Fibroblast of skin of abdomen (primary cell): Measurements from ENCODE around the gene ZNF740.

Experiments
- DNase-seq: peaks from one replicate; pipeline ENCODE4 v3.0.0-alpha.2; 2013

The ZNF740 gene

DNA sequence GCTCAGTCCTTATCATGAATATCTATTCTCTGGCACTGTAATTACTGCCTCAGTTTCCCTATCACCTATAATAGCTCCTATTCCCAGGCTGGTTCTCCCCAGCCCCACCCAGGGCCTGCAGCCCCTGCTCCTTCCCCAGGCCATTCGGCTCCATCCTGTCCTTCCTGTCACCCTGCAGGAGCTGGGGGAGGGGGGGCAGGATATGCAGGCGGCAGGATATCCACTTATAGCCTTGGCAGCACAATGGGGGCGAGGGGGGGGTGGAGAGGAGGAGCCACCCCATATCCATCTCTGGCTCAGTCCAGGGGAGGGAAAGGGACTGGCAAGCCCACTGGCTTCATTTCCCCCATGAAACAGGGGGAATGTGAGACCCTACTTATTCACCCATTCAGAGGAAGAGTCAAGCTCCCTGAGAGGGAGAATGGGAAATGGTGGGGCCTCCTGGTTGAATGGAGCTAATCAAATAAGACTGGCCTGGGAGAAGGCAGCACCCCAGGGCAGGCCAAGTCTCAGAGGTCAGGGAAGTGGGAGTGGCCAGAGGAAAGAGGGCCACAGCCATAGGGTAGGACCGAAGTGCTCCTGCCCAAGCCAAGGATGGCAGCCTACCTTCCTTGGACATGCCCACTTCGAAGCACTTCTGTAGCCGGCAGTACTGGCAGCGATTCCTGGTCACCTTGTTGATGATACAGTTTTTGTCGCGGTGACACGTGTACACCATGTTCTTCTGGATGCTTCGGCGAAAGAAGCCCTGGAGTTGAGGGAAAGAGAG lies 34.3 kb downstream of the ZNF740 start:
- DNase-seq = no peak

DNA sequence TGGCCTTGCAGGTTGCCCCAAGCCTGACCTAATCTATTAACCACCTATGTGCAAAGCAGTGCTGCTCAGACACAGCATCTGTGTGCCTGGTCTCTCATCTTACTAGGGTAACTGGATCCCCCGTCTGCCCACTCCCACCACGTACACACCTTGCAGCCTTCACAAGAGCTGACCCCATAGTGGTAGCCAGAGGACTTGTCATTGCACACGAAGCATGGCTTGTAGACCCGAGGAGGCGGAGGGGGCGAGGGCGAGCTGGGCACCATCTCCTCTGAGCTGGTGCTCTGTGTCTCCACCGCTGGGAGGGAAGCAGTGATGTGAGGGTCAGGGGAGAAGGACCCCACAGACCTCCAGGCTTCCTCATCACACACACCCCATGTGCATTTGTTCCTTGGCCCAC lies 35.0 kb downstream of the ZNF740 start:
- no peak for DNase-seq

DNA sequence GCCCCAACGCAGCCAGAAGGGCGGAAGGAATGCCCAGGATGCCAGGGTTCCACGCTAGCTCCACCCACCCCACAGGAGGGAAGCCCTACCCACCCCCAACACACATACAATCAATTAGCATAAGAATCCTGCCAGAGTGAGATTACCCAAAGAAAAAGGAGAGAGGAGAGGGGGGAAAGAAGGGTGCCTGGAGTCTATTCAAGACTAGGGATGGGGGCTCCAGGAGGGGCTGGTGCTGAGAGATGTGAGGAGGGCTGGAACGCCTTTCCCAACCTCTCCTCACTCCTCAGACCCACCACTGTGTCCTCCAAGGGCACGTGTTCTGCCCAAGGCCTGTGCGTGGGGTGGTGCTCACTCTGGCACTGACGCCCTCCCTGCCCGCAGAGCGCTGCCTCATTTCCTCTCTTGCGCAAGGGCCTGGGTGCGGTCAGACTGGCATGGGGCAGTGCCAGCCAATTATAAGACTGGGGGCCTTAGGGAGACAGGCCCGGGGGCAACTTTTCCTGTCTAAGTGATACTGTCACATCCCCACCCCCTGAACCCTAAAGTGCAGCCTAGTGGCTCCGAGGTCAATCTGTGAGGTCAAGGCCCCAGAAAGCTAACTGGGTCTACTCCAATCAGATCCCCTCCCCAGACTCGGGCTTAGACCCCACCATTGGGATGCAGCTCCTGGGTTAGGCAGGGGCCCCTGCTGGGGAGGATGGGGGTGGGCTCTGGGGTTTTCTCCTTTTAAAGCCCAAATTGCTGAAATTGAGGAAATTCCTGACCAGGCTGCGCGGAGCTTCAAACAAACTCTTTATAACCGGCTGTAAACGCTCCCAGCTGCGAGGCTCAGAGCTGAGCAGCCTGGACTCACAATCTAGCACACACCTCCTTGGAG lies 36.8 kb downstream of the ZNF740 start:
- DNase-seq = no peak

DNA sequence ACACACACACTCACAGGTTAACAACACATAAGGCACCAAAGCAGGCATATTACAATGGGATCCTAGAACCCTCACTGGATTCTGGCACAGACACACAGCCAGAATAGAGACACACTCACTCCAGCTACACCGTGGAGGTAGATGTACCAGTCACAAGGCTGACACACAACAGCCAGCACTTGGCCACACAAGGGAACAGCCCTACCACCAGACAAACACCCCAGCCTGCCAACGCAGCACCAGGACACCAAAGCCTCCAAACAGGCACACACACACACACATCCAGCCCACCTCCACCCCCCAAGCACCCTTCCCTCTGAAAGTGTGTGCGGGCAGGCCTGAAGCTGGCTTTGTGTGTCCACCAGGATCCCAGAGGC lies 37.4 kb downstream of the ZNF740 start:
- DNase-seq = no peak

DNA sequence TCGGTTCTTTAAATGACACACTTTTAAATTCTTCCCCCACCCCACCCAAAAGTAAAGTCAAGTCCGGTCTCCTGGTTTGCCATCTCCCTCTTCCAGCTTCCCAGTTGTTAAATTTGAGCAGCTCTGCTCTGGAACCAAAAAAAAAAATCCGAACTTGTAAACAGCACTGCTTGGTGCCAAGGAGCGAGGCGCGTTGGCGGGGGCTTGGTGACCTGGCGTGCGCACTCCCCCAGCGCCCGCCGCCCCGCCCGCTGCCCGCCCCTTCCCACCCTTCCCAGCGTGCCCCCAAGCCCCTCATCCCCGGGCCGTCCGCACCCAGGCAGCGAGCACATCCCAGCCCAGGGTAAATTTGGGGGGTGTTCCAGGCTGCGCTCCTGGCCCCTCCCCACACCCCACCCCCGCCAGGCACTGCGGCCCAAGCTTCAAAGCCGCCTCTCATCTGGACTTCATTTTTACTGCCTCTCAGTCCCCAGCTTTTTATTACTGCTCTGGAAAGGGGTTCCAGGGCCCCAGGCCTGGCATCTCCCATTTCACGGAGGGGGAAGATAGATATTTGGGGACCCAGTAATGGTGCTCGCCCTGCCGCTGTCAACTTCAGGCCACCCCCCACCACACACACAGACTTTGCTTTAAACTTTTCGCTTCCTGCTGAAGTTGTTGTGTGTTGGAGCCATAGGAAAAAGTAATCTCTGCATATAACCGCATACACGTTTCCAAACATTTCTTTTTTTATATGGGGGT lies 38.2 kb downstream of the ZNF740 start:
- DNase-seq = no peak

DNA sequence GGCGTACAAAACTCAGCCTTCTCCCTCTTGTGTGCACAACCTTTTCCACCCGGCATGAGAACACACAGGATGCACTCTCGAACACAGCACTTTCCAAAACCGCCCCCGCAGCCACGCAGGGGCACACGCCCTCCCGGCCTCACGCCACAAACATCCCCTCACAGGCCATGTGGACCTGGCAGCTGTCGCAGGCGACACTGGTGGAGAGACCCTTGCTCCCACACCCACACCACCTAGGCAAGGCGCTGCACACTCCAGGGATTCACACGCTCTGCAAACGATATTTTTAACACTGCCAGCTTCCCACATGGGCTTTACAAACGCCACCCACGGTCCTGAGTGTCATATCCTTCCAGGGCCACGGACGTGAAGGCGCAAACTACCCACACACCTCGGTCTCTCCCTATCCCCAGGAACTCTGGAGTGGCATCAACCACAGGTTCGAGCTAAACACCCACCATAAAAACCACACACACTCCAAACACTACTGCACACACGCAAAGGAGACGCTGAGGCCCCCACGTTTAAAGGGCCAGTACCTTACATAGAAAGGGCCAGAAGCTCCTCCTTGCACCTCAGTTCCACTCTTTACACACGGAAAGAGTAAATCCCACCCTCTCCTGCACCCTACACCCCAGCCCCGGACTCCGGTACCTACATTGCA lies 38.9 kb downstream of the ZNF740 start:
- no peak for DNase-seq

DNA sequence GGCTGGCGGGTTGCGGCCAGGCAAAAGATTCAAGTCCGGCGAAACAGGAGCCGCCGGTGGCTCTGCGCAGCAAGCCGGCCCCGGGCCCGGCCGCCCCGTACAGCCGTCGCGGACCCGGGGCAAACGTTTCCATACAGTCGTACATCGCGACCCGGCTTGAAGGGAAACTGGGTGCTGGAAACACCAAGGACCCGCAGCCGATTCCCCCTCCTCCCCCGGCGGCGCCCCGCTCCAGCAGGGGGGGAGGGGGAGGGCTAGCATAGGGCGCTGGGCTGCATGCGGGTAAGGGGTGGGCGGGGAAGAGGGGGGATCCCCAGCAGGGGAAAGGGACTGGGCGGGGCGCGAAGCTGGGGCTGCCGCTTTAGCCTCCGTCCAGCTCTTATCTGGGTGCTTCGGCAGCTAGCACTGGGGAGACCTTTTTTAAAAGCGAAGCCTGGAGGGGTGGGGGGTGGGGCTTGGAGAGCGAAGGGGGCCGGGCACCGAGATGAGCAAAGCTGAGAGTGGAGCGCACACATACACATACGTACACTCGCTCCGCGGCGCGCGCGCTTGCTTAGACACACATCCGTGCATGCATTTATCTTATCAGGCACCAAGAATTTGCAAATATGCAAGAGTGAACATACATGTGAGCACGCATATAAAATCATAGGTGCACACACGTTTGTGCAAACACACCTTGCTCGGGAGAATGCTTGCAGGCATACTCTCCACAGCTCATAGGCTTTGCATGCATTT lies 39.6 kb downstream of the ZNF740 start:
- DNase-seq = peak; percentile 77

DNA sequence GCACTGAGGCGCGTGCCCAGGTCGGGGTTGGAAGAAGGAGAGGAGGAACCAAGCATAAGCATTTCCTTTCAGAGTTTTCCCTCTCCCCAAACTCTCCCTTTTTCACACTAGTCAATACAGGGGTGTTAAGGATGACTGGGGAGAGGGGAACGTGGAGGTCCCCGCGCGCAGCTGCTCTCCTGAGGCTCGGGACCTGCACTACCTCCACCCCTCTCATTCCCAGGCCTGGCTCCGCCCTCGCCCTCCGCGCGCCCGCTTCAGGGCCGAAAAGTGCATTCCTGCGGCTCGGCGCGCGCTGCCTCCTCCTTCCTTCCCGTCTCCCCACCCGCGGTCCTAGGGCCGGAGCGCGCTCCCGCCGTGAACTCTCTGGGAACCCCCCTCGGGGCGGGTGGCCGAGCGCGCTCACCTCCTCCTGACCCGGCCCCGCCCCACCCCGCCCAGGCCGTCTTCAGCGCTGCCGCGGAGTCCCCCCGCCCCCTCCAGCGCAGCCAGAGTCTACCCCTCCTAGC lies 40.2 kb downstream of the ZNF740 start:
- peak; percentile 96 for DNase-seq

DNA sequence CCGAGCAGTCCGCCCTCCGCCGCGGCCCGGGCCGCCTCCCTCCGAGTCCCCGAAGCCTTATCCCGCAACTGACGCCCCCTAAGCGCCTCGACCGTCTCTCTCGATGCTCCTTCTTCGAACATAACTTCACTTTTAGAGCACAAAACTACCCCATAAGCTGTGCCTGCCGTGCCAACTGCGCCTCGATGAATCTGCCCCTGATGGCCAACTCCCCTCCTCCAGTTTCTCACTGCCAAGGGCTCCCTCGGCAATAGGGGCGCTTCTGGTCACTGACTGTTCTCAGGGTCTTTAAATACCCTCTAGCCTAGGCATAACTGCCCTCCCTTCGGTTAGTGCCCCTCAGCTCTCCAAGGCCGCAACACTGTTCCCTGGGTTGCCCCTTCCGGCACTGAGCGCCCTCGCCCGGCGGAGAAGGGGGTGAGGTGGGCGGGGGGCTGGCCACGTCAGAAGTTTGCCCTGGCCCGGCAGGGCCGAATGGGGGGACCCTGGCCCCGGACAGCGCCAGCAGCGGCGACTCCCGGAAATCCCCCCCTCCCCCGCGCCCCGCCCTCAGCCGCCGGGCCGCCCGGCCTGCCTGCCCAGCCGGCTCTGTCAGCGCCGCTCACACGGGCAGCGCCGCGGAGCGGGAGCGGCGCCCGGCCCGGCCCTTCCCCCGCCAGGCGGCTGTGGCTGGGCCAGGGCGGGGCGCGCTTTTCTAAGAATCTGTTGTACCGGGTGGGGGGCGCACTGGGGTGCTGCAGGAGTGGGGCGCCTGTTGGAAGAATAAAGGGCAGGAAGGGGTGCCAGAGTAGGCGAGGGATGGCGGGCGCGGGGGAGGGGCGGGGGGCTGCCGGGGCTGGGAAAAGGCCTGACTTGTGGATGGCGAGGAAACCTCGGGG lies 40.9 kb downstream of the ZNF740 start:
- peak; percentile 68 for DNase-seq

DNA sequence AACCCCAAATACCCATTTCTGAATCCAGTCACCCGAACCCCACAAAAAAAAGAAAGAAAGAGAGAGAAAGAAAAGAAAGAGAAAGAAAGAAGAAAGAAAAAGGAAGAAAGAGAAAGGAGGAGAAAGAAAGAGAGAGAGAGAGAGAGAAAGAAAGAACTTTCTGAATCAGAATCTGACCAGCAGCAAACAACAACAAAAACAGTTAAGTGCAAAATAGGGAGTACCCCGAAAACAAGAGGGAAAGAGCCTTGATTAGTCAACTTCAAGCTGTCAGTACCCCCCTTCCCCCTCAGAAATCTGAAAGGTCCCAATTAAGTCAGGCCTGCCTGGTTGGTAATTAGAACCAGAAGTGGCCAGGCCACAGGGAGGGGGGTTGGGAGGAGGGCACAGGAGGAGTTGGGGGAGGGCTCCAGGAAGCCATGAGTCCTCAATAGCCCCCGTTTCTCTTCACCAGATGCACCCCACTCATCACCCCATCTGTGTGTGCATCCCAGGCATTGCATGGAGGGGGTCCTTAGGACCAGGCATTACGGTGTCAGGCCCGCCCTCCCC lies 41.7 kb downstream of the ZNF740 start:
- peak; percentile 84 for DNase-seq

DNA sequence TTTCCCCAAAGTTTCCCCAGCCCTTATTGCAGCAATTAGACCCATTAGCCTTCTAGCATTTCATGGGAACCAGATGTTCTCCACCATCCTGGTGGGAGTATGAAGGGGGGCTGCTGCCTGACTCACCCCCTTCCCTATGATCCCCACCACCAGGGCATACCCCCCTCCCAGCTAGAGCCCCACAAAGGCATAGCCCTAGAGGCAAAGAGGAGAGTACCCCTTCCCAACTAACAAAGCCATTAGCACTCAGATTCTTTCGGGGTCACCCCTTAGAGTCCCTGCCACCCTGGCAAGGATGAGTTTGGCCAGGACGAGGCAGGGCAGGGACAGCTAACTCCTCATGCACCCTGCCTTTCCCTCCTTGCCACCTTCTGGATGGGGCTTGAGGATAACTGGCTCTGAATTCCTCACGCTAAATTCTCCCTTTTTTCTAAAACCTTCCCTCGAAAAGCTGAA lies 42.3 kb downstream of the ZNF740 start:
- no peak for DNase-seq

DNA sequence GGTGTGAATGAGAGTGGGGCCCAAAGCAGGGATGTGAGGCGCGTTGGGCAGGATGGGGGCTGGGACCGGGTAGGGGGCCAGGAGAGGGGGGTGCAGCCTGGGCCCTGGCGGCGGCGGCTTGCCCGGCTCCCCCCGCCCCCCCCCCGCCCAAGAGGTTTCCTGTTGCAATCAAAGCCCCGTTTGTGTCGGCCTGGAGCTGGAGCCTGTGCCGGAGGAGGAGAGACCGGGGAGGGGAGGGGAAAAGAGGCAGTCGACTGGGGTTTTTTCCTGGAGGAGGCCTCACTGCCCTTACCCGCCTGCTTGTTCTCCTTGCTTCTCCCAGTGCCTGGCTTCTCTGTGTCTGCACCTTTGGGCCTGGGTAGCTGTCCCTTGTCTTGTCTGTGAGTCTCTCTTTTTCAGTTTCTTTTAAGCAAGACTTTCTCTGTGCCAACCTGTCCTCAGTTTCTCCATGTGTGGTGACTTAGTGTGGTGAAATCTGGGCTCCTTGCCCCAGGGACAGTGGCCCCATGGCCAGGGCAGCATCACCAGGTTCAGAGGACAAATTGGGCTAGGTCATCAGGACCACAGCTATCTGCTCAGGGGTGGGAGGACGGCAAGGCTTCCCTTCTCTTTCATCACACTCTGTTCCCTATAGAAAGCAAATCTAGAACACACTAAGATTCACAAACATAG lies 43.0 kb downstream of the ZNF740 start:
- DNase-seq = peak; percentile 84

DNA sequence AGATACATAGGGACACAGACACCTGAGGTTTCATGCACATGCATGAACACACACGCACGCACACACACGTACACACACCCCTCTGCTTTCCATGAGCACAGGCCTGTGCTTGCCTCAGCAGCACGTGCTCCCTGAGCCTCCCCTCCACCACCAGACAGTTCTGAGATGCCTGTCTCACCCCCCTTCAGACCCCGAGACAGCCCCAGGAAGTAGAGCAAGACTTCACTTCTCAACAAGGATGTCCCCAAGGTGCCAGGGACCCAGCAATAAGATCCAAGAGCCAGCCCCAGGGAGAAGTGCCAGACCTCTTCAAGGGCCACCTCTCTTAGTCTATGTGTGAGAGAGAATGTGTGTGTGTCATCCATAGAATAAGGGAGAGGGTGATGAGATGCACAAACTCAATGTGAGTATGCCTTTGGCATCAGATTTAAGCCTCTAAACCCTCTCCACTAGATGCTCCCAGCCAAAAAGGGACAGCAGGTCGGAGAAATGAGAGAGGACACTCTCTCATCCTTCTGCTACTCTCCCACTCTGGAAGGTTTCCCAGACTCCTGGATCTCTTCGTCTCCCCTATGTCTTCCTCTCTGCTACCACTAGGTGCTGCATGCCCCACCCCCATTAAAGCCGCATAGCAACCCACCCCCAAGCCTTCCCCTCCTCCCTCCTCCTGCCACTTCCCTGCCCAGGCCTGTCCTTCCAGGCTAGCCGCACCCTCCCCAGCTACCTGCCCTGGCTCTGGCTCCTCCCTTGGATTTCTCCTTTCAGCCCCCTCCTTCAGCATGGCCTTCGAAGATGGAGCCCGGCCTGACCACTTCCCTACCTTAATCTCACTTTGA lies 43.8 kb downstream of the ZNF740 start:
- peak; percentile 57 for DNase-seq

DNA sequence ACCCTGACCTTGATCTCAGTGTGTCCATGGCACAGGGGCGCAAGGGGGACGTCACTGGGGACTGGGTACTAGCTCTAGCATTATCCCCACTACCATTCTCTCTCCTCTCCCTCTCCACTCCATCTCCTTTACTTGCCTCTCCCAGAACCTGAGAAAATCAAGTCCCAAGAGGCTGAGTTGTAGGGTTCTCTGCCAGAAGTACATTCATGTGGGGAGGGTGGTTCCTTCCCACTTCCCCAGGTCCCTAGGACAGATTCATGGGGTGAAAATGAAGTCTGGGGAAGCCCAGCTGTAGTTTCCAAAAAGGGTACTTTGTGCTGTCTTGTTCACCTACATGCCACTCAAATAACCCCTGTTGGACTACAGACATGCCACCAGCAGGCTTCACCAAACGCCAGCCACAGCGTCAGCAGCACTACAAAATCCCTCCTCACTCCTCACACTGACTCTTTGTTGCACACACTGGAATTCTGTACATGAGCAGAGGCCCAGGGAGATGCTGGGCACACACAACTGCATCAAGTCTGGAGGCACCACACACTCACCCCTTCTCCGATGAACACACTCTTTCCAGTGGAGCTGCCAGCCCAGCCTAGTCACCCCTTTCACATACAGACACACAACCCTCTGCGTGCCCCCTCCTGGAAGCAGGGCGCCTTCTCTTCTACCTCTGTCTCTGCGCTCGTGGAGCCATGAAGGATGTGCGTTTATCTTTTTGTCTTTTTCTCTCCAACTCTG lies 44.5 kb downstream of the ZNF740 start:
- DNase-seq = no peak

DNA sequence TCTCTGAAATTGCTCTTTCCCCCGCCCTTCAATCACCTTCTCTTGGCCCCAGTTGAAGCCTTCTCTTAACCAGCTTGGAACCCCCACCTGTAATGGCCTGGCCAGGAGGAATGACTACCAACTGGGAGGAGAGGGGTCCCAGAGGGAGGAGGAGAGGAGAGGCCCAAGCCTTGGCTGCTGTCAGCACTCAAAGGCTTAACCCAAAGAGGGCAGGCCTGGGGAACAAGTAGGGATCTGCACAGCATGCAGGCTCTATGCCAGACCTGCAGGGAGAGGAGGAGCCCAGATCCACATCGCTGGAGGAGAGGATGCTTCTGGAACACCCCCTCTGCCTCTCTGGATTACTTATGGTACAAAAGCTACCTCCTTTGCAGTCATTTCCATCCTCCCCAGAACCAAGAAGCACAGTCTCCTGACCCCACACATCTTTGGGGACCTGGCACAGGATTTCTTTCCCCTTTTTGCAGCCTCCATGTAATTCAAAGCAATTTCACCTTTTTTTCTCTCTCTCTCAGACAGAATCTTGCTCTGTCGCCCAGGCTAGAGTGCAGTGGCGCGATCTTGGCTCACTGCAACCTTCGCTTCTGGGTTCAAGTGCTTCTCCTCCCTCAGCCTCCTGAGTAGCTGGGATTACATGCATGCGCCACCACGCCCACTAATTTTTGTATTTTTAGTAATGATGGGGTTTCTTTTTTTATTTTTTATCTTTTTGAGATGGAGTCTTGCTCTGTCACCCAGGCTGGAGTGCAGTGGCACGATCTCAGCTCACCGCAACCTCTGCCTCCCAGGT lies 45.3 kb downstream of the ZNF740 start:
- DNase-seq = no peak

DNA sequence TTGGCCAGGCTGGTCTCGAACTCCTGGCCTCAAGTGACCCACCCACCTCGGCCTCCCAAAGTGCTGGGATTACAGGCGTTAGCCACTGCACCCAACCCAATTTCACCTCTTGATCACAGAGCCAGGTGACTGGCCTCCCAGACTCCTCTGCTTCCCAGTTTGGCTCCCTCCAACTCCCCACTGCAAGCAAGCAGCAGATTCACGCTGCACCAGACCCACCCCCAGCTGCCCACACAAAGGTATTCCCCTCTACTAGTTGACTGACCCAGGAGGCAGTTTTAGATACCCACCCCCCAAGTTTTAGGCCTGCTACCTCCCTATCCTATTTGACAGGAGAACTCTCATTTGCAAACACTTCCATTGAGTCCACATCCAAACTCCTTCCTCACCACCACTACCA lies 46.3 kb downstream of the ZNF740 start:
- DNase-seq = no peak

DNA sequence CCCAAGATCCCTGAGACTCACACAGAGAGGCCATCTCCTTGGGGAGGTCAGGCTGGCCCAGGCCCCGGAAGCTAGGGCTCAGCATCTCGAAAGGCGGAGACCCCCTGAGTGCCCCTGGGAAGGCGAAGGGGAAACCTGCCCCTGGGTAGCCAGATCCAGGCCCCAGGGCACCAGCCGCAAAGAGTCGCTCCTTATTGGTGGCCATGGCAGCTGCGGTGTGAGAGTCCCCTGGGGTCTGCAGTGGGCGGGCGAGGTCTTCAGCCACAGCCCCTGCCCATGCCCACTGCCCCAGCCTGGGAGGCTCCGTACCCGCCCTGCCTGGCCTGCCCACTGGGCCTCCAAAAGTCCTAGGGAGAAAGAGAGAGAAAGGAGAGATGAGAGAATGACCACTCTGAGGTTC lies 46.8 kb downstream of the ZNF740 start:
- DNase-seq = no peak
